ENCODE measurements around the gene TADA2B.

TADA2B gene

DNA sequence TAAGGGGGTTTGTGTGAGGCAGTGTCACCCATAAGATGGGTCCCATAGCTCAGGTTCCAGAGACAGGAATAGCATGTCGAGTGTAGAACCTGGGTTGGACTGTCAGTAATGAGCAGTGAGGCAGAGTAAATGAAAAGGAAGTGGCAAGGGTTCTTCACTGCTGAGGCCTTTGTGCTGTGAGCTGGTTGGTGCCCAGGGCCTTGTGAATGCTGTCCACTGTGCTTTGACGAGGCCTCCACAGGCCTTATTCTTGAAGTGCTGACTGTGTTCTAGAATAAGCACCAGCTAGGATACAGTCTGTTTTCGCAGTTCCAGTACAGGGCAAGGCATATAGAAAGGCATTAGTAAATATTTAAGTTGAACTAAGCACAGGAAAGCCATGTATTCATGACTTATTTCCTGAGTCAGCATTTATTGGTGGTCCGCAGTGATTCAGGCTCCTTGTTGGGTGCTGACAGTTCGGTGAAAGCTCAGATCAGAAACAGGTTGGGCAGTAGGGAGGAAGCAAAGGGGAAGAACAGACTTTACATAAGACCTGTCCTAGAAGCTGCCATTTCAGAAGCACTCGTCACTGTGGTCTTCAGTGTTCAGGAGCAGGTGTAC lies 25.6 kb upstream of the TADA2B start:
- no peak for DNase-seq (ENCODE audit: low read depth in 2 of 2)

DNA sequence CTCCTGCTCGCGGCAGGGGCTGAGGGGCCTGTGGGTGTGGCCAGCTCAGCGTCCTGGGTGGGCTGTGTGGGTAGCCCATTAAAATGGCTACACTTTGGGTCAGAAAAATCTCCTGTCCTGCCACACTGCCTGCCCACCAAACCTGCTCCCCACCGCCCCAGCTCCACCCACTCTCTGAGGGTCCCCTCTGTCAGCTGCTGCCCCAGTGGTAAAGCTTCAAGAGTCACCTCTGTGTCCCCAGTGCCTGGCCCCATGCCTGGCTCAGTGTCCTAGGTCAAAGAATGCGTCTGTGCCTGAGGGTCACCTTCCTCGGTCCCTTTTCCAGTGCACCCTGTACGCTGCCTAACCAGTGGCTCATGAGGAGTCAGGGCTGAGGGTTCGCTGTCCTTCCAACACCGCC lies 24.9 kb upstream of the TADA2B start:
- DNase-seq (ENCODE audit: low read depth in 2 of 2), result no peak

DNA sequence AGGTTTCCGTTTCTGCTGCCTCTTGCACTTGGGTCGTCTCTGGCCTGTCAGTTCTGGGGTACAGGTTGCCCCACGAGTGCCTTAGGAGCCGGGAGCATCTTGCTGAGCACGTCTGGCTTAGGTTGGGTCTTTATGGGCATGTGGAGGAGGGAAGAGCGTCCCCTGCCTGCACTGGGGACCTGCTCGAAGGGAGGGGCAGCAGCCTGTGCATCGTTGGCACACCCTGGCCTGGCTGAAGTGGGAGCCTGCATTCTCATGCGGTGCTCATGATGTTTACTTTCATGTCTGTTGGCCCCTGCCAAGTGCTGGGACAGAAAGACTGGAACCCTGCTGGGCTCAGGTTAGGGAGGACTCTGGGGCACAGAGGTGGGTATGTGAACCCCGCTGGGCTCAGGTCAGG lies 23.8 kb upstream of the TADA2B start:
- no peak for DNase-seq (ENCODE audit: low read depth in 2 of 2)

DNA sequence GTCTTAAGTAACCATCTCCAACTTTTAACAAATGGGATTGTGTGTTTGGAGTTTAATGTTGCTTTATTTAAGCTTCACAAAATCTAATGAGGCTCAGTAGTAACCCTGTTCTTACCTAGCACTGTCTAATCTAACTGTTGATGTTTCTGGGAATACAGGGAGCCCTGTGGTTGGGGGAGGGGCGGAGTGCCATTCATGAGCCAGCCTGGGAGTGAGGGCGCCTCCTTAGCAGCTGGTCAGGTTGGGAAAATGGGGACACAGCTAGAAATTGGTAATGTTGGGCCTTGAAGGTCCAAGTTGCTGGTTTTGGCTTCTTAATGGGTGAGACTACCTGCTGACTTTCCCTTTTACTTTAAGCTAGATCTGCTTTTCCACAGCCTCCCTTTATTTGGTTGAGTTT lies 22.9 kb upstream of the TADA2B start:
- no peak for DNase-seq (ENCODE audit: low read depth in 2 of 2)

DNA sequence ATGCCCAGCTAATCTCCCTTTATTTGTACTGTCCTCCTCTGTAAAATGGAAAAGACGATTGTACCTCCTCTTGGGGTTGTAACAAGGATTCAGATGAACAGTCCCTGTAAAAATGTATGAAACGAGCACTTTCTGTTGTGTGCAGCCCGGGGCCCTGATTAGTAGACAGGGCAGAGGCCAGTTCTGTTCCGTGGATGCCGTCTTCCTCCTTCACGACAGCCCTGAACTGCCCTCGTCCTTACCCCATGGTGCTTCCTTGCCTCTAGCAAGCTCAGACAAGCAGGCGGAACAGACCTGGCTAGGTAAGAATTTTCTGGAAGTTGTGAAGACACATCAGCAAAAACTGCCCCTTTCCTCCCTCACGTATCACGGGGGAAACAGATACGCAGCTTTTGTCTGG lies 22.3 kb upstream of the TADA2B start:
- DNase-seq (ENCODE audit: low read depth in 2 of 2), result no peak

DNA sequence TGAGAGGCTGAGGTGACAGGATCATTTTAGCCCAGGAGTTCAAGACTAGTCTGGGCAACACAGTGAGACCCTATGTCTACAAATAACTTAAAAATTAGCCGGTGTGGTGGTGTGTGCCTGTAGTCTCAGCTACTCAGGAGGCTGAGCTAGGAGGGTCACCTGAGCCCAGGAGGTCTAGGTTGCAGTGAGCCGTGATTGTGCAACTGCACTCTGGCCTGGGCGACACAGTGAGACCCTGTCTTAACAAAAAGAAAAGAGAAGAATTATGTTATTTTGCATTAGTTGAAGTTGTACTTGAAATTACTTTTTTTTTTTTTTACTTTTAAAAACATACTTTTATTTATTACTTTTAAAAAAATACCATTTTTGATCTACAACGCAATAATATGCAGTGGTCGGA lies 21.8 kb upstream of the TADA2B start:
- DNase-seq (ENCODE audit: low read depth in 2 of 2), result no peak

DNA sequence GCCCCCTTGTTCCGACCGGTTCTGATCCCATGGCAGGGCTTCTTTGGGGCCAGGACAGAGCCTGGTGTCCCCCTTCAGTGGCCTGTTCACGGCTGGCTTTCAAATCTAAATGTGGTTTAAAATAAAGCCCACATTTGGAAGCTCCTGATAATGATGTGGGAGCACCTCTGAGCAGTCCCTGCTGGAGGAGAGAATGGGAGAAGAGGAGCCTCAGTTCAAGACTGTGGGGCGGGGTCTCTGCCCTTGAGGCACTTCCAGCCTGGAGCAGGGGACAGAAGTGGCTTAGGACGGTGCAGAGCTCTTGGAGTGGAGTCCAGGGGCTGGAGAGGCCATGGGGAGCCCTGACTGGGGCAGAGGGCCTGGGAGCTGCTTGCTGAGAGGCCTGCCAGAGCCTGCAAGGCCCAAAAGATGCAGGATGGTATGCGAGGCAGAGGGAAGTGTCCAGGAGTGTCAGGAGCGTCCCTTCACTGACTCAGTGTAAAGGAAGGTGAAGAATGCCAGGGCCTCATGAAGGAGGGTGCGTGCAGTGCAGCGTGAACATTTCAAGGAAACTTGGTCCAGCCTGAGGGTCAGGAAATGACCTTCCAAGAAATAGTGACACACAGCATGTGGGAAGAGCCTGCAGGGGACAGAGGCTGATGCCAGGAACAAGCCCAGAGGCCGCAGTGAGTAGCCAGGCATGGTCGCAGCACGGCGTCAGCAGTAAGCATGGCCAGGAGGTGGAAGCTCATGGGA lies 21.1 kb upstream of the TADA2B start:
- no peak for DNase-seq (ENCODE audit: low read depth in 2 of 2)

DNA sequence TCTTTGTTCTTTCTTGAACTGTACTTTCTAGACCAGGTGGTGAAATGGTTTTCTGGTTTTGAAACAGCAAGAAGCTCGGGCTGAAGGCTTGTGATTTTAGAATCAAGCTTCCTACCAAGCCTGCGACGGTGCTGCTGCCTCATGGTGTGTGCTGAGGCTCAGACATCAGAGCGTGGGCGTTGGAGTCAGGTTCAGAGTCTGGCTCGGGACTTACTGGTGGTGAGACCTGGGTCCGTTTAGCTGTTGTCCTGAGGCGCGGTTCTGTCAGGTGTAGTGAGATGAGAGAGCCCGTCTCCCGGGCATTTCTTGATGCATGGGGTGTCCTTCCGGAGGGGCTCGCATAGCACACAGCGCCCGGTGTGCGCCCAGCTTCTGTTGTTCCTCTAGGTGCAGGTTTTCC lies 19.7 kb upstream of the TADA2B start:
- no peak for DNase-seq (ENCODE audit: low read depth in 2 of 2)

DNA sequence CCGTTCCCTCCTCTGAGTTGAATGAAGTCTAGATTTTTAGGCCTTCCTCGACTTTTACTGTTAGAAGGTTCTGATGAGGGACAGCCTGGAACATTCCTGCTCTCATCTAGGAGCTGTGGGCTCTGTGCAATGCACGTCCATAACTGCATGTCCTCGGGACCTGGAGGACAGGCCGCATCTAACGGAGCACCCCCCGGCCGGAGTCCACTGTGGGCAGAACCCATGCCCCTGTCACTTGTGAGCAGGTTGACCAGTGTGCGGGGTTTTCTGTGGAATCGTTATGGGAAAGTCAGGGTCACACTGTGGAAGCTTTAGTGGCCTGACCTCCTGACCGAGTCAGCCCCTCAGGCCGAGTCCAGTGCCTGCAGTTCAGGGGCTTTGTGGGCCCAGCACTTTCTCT lies 19.3 kb upstream of the TADA2B start:
- DNase-seq (ENCODE audit: low read depth in 2 of 2), result no peak

DNA sequence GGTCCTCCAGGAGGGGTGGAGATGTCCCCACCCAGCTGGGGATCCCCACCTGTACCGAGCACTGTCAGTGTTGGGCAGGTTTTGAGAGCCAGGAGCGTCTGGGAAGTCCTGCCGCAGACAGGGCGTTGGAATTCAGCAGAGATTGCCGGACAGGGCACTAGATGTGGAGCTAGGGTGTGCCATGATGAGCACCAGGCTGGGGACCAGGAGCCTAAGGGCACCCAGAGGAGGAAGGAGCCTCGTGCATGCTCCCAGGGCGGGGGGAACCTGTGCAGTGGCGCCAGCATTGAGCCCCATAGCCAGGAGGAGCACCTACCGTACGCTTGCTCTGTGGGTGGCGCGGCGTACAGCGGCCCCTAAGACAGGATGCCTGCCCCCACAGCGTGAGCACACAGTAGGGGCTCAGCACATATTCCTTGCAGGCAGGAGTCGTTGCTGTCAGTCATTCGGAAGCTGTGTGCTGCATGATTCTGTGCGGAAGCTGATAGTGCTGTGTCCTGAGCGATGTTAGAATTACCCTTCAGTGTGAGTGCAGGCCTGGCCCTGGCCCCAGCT lies 18.8 kb upstream of the TADA2B start:
- no peak for DNase-seq (ENCODE audit: low read depth in 2 of 2)

DNA sequence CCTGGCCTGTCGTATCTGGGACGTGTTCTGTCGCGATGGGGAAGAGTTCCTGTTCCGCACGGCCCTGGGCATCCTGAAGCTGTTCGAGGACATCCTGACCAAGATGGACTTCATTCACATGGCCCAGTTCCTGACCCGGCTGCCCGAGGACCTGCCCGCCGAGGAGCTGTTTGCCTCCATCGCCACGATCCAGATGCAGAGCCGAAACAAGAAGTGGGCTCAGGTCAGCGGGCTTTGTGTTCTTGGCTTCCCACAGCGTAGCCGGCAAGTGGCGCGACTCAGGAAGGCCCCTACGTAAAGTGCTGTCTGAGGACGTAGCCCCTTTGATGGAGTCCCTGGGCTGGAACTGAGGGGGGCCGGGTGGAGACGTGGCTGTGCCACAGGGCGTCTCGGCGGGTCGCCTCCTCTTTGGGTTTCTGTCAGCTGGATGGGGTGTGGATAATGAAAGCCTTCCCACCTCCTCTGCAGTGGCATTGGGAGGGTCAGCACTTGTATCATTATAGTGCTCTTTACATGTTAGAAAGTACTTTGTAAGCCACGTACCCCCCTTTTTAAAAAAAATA lies 18.1 kb upstream of the TADA2B start:
- DNase-seq (ENCODE audit: low read depth in 2 of 2), result no peak

DNA sequence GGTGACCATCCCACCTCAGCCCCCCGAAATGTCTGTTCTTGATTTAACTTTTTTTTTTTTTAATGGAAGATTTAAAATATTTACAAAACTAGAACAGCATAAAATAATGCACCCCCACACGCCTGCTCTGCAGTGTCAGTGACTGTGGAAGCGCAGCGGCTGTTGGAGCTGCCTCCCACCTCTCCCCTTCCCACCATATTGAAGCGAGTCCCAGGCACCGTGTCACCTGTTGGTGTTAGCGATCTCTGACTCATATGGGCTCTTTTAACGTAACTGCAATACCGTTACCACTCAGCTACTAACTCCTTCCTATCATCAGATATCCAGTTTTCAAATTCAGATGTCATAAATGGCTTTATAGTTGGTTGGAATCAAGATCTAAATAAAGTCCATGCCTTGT lies 17.1 kb upstream of the TADA2B start:
- no peak for DNase-seq (ENCODE audit: low read depth in 2 of 2)

DNA sequence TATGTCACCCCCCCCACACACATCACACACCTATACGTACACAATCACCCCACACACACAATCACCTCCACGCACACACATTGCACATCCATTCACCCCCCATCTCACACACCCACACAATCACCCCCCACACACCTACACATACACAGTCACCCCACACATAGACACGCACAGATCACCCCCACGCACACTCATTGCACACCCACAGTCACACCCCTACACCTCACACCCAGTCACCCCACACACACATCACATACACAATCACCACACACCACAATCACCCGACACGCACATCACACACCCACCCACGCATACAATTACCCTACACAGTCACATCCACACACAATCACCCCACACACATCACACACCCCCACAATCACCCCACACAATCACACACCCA lies 15.9 kb upstream of the TADA2B start:
- no peak for DNase-seq (ENCODE audit: low read depth in 2 of 2)

DNA sequence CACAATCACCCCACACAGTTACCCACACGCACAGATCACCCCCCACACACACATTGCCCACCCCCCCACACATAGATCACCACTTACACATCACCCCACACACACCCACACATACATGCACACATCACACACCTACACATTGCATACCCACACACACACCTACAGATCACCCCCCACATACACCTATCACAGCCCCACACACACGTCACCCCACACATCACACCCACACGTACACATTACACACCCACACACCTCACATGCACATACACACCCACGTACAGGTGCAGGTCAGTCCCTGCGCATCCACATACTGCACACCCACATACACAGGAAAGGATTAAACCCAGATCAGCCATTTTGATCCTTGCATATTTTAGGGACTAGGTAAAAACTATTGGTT lies 15.3 kb upstream of the TADA2B start:
- no peak for DNase-seq (ENCODE audit: low read depth in 2 of 2)

DNA sequence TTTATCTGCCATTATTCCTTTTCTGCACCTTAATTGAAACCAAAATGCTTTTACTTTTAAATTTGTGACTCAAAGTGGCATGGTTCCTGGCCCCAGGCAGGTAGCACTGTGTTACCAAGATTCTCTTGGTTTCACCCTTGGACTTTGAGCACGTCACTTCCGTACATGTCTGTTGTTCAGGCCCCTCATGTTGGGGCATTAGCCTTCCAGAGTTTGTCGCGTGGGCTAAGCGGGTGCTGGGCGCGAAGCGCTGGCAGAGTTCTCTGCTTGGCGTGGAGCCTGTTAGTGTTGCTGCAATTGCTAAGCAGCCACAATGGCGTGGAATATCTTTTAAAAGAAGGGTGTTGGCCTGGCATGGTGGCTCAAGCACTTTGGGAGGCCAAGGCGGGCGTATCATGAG lies 14.0 kb upstream of the TADA2B start:
- DNase-seq (ENCODE audit: low read depth in 2 of 2), result no peak

DNA sequence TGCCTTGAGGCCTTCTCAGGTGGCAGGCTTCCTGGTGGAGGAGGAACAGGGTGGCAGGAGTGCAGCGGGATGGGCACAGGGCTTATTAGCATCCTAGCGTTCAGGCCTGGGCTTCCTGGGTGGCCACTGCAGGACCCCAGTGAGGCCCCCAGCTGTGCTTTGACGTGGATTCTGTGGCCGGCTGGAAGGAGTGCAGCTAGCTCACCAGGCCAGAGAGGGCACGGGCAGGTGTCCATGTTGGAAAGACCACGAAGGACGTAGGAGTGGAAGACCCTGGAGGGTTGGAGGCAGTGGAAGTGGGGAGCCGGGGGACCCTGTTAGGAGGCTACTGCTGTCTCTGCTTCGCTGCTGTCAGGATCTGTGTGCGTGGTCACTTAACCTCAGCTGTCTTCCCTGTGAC lies 13.3 kb upstream of the TADA2B start:
- DNase-seq (ENCODE audit: low read depth in 2 of 2), result no peak

DNA sequence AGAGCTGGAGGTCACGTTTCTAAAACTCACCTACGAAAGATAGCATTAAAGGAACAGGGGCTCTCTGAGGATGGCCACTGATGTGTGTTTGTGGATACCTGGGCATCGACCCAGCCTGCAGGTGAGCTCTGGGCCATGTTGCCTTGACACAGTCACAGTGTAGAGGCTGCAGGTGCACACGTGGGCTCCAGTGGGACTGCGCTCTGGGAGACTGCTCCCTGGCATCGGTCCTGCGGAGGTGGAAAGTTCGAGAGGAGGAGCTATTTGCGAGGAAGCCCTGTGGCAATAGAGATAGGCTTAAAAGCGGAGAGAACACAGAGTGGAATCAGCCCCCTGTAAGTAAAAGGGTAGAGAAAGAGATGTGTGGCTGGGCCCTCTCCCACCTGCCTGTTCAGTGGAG lies 12.3 kb upstream of the TADA2B start:
- DNase-seq (ENCODE audit: low read depth in 2 of 2), result no peak

DNA sequence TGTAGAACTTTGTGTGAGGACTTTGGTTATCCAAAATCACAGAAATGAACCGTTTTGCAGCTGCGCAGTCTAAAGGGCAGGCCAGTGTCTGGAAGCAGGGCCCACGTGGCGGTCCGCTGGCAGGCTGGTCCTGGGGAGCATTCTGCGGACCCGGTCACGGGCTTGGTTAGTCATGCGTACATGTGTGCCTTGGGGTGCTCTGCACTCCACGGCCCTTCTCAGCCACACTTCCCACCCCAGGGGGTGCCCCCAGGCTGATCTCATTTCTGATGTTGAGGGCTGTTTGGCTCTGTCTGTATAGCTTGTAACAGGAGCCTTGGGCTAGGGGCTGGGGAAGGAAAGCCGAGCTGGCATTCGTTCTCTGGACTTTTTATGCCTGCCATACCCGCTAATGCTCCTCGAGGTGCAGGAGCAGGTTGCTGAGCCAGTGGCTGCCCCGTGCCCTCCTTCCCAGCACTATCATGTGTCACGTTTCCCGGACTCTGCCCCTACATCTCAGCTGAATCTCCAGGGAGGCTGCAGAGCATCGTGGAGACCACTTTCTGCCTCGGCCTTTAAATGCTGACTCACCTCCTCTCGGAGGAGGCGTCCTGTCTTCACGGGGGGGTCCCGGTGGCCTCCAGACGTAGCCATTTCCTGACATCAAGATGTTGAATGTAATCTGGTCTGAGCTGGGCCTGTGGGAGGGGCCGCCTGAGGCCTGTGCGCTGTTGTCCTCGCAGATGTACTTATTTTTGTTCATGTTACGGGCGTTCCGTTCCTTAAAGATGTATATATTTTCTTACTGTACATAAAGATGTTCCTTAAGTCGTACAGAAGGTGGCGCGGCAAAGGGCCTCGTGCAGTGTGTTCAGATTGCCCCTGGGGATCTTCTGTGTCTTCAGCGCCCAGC lies 11.4 kb upstream of the TADA2B start:
- DNase-seq (ENCODE audit: low read depth in 2 of 2), result no peak

DNA sequence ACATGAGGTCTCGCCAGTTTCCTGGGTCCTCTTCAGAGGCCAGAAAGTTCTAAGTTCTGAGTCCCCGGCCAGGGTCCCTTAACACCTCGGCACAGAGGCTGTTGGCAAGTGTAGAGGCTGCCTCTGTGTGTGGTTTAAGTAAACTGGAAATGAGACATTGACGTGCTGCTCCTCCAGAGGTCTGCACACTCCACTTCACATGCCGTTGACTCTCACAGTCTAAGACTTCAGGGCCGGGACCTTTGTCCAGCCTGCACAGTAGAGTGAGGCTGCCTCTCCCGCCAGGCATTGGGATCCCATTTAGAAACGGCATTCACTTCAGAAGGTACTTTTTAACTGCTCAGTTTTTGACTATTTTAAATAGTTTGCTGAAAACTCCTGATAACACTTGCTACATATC lies 10.6 kb upstream of the TADA2B start:
- no peak for DNase-seq (ENCODE audit: low read depth in 2 of 2)

DNA sequence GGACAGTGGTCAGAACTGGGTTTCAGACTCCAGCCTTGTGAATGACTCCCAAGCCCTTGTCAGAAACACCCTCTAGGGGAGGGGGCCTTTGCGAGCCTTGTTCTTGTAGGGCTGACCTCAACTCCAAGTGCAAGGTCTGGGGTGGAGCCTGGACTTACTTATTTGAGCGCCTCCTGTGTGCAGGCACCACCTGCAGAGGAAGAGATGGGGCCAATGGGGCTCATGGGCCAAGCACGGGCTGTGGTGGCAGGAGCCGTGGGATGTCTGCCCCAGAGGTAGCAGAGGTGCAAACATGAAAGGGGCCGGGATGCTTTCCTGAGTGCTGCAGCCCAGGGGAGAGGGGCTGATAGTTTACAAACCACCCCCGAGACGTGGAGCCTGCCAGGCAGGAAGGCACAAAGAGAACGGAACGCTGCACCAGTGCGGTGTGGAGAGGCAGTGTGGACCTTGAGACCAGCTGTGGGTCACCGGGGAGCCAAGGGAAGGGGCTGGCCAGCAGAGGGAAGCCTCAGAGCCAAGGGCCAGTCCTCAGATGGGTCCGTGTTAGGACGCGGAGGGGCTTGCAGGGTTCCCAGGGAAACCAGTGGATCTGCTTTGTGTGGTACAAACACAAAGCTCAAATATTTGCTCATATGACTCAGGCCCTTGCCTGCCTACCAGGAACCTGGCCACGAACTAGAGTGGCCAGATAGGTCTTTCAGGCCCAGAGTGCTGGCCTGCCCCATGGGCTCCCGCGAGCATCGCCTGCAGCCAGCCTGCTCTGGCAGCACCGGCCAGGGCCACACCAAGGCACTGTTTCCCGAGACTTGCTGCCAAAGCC lies 8.7 kb upstream of the TADA2B start:
- no peak for DNase-seq (ENCODE audit: low read depth in 2 of 2)

DNA sequence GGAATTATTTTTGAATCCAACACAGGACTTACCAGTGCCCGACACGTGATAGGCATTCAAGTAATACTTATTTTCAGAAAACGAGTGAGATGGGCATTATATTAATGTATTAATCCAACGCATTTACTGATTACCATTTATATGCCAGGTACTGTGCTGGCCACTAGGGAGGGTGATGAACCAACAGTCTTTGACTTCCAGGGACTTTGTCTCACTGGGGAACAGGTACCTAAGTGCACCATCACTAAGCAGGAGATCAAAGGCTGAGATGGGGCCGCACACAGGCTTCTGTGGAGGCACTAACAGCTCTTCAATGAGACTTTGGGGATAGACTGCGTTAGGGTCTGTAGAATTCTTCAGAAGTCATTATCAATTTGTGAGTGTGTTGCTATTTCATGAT lies 5.7 kb upstream of the TADA2B start:
- DNase-seq (ENCODE audit: low read depth in 2 of 2), result no peak
